GM04503 (cell line): ENCODE data around the gene FOXQ1.
"Not testable (repeated sequence)": the region's sequence is repeated elsewhere in the genome, so short reads cannot be mapped to it uniquely, and the experiment has no call there.

Experiments used
- DNase-seq: peaks from one replicate; pipeline ENCODE4 v3.0.0-alpha.2; 2012; ENCODE audit warnings: low read depth

Gene FOXQ1

GRCh38 chr6:1290805-1291204 is 21.1 kb upstream of the FOXQ1 start:
- no peak for DNase-seq

- no peak for DNase-seq
Measured at GRCh38 chr6:1291381-1291780, 20.5 kb upstream of the FOXQ1 start.

GRCh38 chr6:1295420-1295819 is 16.5 kb upstream of the FOXQ1 start:
- DNase-seq: no peak

GRCh38 chr6:1296079-1296478 is 15.8 kb upstream of the FOXQ1 start:
- DNase-seq: no peak

DNA sequence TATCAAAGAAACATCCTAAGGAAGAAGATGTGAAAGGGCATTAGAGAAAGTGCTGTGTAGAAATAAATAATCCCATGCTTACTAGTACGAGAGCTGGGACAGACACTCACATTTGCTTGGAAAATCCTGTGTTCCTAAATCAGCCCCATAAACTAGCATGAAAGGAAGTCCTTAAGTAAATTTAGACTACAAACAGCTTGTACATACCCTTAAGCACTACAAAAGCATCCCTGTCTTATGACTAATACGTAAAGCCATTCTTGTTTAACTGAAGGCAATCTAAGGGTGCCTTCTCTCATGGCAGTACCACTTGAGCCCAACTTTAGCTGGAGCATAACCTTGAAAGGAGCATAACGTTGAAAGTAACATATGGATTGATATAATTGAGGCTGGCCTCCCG is 15.4 kb upstream of the FOXQ1 start:
- DNase-seq: no peak

DNA sequence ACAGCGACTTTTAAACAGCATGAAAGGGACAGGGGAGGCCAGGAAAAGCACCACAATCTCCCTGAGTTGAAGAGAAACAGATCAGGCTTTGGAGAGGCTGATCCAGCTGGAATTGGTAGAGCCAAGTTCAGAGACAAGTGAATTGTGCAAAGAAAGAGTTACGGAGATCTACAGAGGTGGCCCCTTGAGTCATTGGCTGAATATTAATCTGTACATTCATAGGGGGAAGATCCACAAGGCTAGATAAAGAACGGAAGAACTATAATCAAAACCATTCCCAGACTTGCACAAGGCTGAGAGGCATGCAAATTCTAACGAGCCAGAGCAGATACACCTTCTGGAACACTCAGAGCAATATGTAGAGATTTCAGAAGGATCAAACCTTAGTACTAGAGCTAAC is 14.2 kb upstream of the FOXQ1 start:
- DNase-seq: no peak

- no peak for DNase-seq
Measured at GRCh38 chr6:1298768-1299167, 13.1 kb upstream of the FOXQ1 start.

- no peak for DNase-seq
Measured at GRCh38 chr6:1306133-1306532, 5.8 kb upstream of the FOXQ1 start.

DNA sequence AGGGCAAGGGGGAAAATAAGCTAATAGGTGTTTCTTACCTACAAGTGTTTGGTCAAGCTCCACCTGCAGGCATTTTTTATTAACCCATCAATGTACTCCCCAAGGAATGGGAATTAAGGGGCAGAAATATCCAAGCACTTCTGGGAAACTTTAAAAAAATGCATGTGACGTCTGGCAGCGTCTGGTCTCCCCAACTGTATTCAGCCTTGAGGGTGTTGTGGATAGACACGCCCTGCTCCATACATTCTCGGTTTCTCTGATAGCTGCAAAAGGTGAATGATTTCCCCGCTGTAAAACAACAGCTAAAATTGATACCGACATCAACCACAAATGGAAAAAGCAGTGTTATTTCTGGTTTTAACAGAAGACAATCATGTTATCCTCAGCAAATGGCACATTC is 2.5 kb upstream of the FOXQ1 start:
- no peak for DNase-seq

- DNase-seq: no peak
Measured at GRCh38 chr6:1310628-1311399, 1.1 kb upstream of the FOXQ1 start.

- DNase-seq: no peak
Measured at GRCh38 chr6:1312203-1312472, 240 bp downstream of the FOXQ1 start.

DNA sequence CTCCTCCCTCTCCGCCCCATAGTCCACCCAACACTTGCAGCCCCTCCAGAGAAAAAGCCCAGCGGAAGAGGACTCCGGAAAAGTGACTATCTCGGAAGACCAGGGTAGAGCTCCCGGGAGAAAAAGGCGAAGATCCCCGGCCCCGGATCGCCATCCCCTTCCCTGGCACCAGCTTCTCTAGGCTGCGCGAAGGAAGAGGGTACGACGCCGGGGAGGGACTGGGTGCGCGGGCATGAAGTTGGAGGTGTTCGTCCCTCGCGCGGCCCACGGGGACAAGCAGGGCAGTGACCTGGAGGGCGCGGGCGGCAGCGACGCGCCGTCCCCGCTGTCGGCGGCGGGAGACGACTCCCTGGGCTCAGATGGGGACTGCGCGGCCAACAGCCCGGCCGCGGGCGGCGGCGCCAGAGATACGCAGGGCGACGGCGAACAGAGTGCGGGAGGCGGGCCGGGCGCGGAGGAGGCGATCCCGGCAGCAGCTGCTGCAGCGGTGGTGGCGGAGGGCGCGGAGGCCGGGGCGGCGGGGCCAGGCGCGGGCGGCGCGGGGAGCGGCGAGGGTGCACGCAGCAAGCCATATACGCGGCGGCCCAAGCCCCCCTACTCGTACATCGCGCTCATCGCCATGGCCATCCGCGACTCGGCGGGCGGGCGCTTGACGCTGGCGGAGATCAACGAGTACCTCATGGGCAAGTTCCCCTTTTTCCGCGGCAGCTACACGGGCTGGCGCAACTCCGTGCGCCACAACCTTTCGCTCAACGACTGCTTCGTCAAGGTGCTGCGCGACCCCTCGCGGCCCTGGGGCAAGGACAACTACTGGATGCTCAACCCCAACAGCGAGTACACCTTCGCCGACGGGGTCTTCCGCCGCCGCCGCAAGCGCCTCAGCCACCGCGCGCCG is 822 bp downstream of the FOXQ1 start:
- no peak for DNase-seq

GRCh38 chr6:1313384-1313766 is 1.5 kb downstream of the FOXQ1 start:
- no peak for DNase-seq

GRCh38 chr6:1313767-1314503 is 2.0 kb downstream of the FOXQ1 start:
- DNase-seq: no peak

DNA sequence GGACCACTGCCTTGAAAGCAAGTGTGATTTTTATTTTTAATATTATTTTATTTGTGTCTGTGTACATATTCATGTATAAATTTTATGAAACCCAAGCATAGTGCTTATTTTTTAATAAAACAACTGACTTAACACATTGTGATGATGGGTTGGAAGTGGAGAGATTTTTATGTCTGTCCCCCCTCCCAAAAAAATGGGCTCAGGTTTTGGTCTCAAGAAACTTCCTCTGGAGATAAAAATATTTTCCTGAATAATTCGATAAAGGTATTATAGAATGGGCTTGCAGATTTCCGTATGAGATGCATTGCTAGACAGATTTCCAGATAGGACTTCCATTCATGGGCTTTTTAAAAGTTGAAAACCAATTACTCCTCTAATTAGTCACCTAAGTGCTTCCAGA is 2.7 kb downstream of the FOXQ1 start:
- no peak for DNase-seq

DNA sequence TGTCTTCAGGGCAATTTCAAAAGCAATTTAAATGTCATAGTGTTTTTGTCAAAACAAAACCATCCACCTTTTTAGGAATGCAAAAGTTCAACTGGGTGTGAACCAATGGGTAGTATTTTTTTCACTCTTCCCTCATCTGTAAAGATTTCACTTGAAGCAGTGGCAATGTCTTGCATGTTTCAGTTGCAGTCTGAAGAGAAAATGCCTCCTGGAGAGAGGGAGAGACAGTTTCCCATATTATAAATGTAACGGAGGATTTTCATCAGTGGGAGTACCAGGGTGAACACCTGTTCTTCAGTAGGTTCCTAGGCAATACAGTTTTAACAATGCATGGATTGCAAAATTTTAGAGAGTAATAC is 3.3 kb downstream of the FOXQ1 start:
- no peak for DNase-seq

GRCh38 chr6:1315560-1316386 is 3.9 kb downstream of the FOXQ1 start:
- no peak for DNase-seq

DNA sequence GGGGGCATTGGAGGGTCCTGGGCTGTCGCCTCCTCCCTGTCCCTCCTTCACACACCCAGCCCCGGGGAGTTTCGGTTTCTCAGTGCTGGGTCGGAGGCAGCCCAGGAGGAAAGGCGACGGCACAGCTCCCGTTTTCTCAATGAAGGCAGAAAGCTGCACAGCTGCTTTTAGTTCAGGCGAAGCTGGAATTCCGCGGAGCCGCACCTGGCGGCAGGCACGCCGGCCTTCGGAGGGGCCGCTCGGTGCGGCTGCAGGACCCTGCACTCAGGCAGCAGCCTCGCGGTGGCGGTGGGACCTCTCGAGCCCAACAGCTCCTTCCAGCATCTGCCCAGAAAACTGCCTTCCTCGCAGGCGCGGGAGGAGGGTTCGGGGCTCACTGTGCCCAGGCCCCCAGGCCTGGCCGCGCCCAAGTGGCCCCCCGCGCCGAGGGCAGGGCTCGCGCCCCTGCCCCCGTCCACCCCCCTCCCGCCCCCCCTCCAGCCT is 4.6 kb downstream of the FOXQ1 start:
- DNase-seq: no peak

DNA sequence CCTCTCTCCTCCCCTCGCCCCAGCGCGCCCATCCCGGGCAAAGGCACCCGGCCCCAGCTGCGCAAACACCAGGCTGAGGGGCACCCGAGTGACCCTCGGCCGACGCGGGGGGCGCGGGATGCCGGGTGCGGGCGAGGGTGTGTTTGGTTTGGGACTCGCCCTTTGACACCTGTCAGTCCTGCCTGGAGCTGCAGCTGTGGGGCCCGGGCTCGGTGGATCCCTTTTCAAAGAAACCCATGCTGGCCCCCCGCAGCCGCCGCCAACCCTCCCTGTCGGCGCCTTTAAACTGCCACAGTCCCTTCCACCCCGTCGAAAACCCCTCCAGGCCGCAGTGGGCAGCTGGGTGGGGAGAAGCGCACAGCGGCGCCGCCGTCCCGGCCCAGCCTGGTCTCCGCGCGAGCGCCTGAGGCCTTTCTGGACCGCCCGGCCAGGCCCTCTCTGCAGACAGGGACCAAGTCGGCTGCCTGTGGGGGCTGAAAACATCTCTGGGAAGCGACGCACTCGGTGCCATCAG is 5.5 kb downstream of the FOXQ1 start:
- DNase-seq: no peak

- DNase-seq: no peak
Measured at GRCh38 chr6:1318036-1318435, 6.1 kb downstream of the FOXQ1 start.

GRCh38 chr6:1318584-1318983 is 6.7 kb downstream of the FOXQ1 start:
- not testable (repeated sequence) for DNase-seq

DNA sequence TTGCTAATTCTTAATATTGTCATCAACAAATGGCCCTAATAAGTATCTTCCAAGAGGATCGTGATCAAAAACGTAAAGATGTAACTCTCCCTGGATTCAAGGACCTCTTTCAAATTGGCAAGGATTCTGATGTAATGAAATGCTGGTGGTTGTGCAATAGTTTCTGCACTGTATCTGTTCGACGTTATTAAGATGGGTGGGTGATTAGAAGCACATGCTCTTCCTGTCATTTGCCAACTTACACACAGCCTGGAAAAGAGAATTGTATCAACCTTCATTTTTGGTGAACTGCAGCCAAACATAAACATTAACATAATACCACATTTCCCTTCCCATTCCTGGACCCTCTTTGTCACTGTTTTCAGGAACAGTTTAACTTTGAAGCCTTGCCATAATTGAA is 9.8 kb downstream of the FOXQ1 start:
- DNase-seq: no peak
